HepG2 (cell line): Measurements from ENCODE around the gene MND1. TPM values are rescaled to one million over a fixed set of nuclear protein-coding genes. Genes with fewer than 3 reads are reported as not detected.

Experiments
- ELF1 ChIP-seq: sonication (generic); formaldehyde crosslinking; IDR thresholded peaks from 2 replicates; pipeline ENCODE4 v1.4.0; 2020; ENCODE audit warnings: missing genetic modification reagents
- GATA4 ChIP-seq: sonication (generic); IDR thresholded peaks from 2 replicates; pipeline ENCODE4 v1.6.1; 2016; ENCODE audit warnings: antibody characterized with exemption, low read depth, borderline replicate concordance
- HNF1A ChIP-seq, 2 experiments: sonication (generic) in 1 of 2; formaldehyde crosslinking in 1 of 2; IDR thresholded peaks; 2 replicates each; pipeline versions ENCODE4 v1.4.0 to v1.6.1; 2016 to 2020; ENCODE audit warnings: borderline replicate concordance in 1 of 2, low read depth in 1 of 2, mild to moderate bottlenecking in 1 of 2, missing genetic modification reagents in 1 of 2
- NKX3-1 ChIP-seq: sonication (generic); formaldehyde crosslinking; IDR thresholded peaks from 2 replicates; pipeline ENCODE4 v1.5.0; 2020; ENCODE audit warnings: missing genetic modification reagents
- PHF8 ChIP-seq: sonication (generic); formaldehyde crosslinking; IDR thresholded peaks from 2 replicates; pipeline ENCODE4 v1.5.0; 2020; ENCODE audit warnings: missing genetic modification reagents
- PTBP1 ChIP-seq: fragments of 200-400 bp; formaldehyde crosslinking; IDR thresholded peaks from 2 replicates; pipeline ENCODE4 v1.6.1; 2018; ENCODE audit warnings: low read length, low read depth; ENCODE audit not compliant: poor library complexity, severe bottlenecking
- SOX5 ChIP-seq: IDR thresholded peaks from 2 replicates; pipeline ENCODE4 v1.6.1; 2016; ENCODE audit warnings: borderline replicate concordance
- TERF1 ChIP-seq: sonication (generic); formaldehyde crosslinking; IDR thresholded peaks from 2 replicates; pipeline ENCODE4 v1.8.0; 2022; ENCODE audit warnings: mild to moderate bottlenecking, missing genetic modification reagents, moderate library complexity
- ZBTB21 ChIP-seq: sonication (generic); formaldehyde crosslinking; IDR thresholded peaks from 2 replicates; pipeline ENCODE4 v1.4.0; 2020; ENCODE audit warnings: missing genetic modification reagents
- ZFAT ChIP-seq: sonication (generic); formaldehyde crosslinking; conservative IDR thresholded peaks from 2 replicates; pipeline ENCODE4 v1.8.1; 2023; ENCODE audit warnings: missing genetic modification reagents, inconsistent platforms
- ZMYM2 ChIP-seq: sonication (generic); formaldehyde crosslinking; IDR thresholded peaks from 2 replicates; pipeline ENCODE4 v1.8.0; 2022; ENCODE audit warnings: mild to moderate bottlenecking, missing genetic modification reagents
- ZNF18 ChIP-seq: sonication (generic); formaldehyde crosslinking; IDR thresholded peaks from 2 replicates; pipeline ENCODE4 v1.8.0; 2022; ENCODE audit warnings: mild to moderate bottlenecking, missing genetic modification reagents; ENCODE audit not compliant: insufficient replicate concordance
- ZNF205 ChIP-seq: IDR thresholded peaks from 2 replicates; pipeline ENCODE4 v1.6.1; 2018; ENCODE audit warnings: missing biosample characterization, missing genetic modification reagents
- ZNF264 ChIP-seq: sonication (generic); formaldehyde crosslinking; IDR thresholded peaks from 2 replicates; pipeline ENCODE4 v1.4.0; 2020; ENCODE audit warnings: missing genetic modification reagents
- ZNF772 ChIP-seq: sonication (generic); formaldehyde crosslinking; IDR thresholded peaks from 2 replicates; pipeline ENCODE4 v1.5.0; 2020; ENCODE audit warnings: mild to moderate bottlenecking, missing genetic modification reagents
- ZNF777 ChIP-seq: sonication (generic); formaldehyde crosslinking; IDR thresholded peaks from 2 replicates; pipeline ENCODE4 v1.4.0; 2020; ENCODE audit warnings: missing genetic modification reagents
- ZSCAN29 ChIP-seq: sonication (generic); formaldehyde crosslinking; conservative IDR thresholded peaks from 2 replicates; pipeline ENCODE4 v1.4.0; 2020; ENCODE audit warnings: mild to moderate bottlenecking, missing genetic modification reagents
- polyA plus RNA-seq, 8 experiments: library from polyadenylated mRNA; depleted of rRNA in 3 of 8; stranded (reverse) in 7 of 8; unstranded in 1 of 8; fragments of >200 nt; fragmentation: Illumina TruSeq in 4 of 8; extraction: Trizol in 4 of 8; gene quantifications; 2 replicates each; pipeline versions ENCODE4 v1.2.1 to v1.2.3, GENCODE V29; 2011 to 2016; ENCODE audit warnings: low read depth in 4 of 8, missing spikeins in 1 of 8, mixed read lengths in 1 of 8; ENCODE audit not compliant: insufficient read depth in 1 of 8
- total RNA-seq, 5 experiments: library from RNA; depleted of rRNA; stranded (reverse); fragments of >200 nt; fragmentation: Illumina TruSeq; extraction: Trizol; gene quantifications; 2 replicates each; pipeline ENCODE4 v1.2.3, GENCODE V29; 2016; ENCODE audit warnings: low read depth in 1 of 5

Gene MND1
- total and polyA plus RNA-seq, 2 of the 13 experiments (the other 11 are each of a cell fraction or from before 2014, with no cell fraction given), result 4.8 to 30.7 TPM

GRCh38 chr4:153345012-153345981 lies 809 bp downstream of the MND1 start (continued):
- TF ChIP-seq HNF1A (IDR thresholded peaks at IDR 0.05; ENCODE audit: low read depth) (no peak), HNF1A (CRISPR knock-in tag; IDR thresholded peaks at IDR 0.05; ENCODE audit: borderline replicate concordance) (no peak; the same call in 1 of the 2 replicates), GATA4 (no peak), SOX5 (CRISPR knock-in tag) (no peak), PTBP1 (no peak), ZNF777 (CRISPR knock-in tag) (no peak), NKX3-1 (CRISPR knock-in tag) (no peak), ZNF264 (CRISPR knock-in tag) (no peak), ZSCAN29 (CRISPR knock-in tag) (peak; percentile 57), ZFAT (CRISPR knock-in tag) (no peak), ZNF772 (CRISPR knock-in tag) (no peak), ZNF18 (CRISPR knock-in tag) (no peak), ZNF205 (CRISPR knock-in tag) (no peak), ZBTB21 (CRISPR knock-in tag) (no peak), TERF1 (0 out of 2 replicates have a peak, but pooled peaks have one; percentile 56), ELF1 (CRISPR knock-in tag) (no peak), PHF8 (CRISPR knock-in tag) (0 out of 2 replicates have a peak, but pooled peaks have one; percentile 25), ZMYM2 (CRISPR knock-in tag) (no peak)
